ENCODE measurements around the gene MORC3. TPM values are rescaled to one million over a fixed set of nuclear protein-coding genes. Genes with fewer than 3 reads are reported as not detected.
"Not testable (repeated sequence)": the region's sequence is repeated elsewhere in the genome, so short reads cannot be mapped to it uniquely, and the experiment has no call there.

Gene MORC3
- total RNA-seq, 1 donor from 2014 or later: 26.2 TPM

GRCh38 chr21:36342581-36342980 is 22.6 kb downstream of the MORC3 start:
- H3K27me3 Mint-ChIP-seq (ENCODE audit: low read depth); H3K27ac Mint-ChIP-seq; H3K4me3 Mint-ChIP-seq (ENCODE audit: low read depth); DNase-seq (ENCODE audit: low spot score); H3K4me1 Mint-ChIP-seq (ENCODE audit: low read depth); intact Hi-C loops (cut with micrococcal nuclease); H3K9me3 Mint-ChIP-seq: not testable (repeated sequence)
- H3K36me3 Mint-ChIP-seq (ENCODE audit: low read depth): peaks cover 56% of the 10 kb centered on the region

- Mint-ChIP-seq H3K36me3 (ENCODE audit: low read depth) (peaks cover 52% of the 10 kb centered on the region), H3K27ac (no peak overlapping the region), H3K4me1 (ENCODE audit: low read depth) (peaks cover 3% of the 10 kb centered on the region), H3K4me3 (ENCODE audit: low read depth) (no peak overlapping the region), H3K9me3 (no peaks in the 10 kb centered on the region), H3K27me3 (ENCODE audit: low read depth) (no peaks in the 10 kb centered on the region)
- DNase-seq (ENCODE audit: low spot score): no peak
- intact Hi-C loops (cut with micrococcal nuclease): no loop called here
Observed at GRCh38 chr21:36344931-36345330, 24.9 kb downstream of the MORC3 start.

GRCh38 chr21:36347278-36347961 is 27.4 kb downstream of the MORC3 start:
- no peaks in the 10 kb centered on the region for H3K27me3 Mint-ChIP-seq (ENCODE audit: low read depth)
- no peak overlapping the region for H3K4me3 Mint-ChIP-seq (ENCODE audit: low read depth)
- intact Hi-C loops (cut with micrococcal nuclease): no loop called here
- peaks cover 3% of the 10 kb centered on the region for H3K4me1 Mint-ChIP-seq (ENCODE audit: low read depth)
- no peaks in the 10 kb centered on the region for H3K9me3 Mint-ChIP-seq
- H3K36me3 Mint-ChIP-seq (ENCODE audit: low read depth): peaks cover 58% of the 10 kb centered on the region
- H3K27ac Mint-ChIP-seq: no peak overlapping the region
- no peak for DNase-seq (ENCODE audit: low spot score)

- intact Hi-C loops (cut with micrococcal nuclease): no loop called here
- no peaks in the 10 kb centered on the region for H3K27me3 Mint-ChIP-seq (ENCODE audit: low read depth)
- no peak overlapping the region for H3K27ac Mint-ChIP-seq
Observed at GRCh38 chr21:36347962-36348328, 27.9 kb downstream of the MORC3 start.

GRCh38 chr21:36349315-36349714 is 29.3 kb downstream of the MORC3 start:
- no peak overlapping the region for H3K27ac Mint-ChIP-seq
- H3K27me3 Mint-ChIP-seq (ENCODE audit: low read depth): no peaks in the 10 kb centered on the region
- H3K4me1 Mint-ChIP-seq (ENCODE audit: low read depth): peaks cover 3% of the 10 kb centered on the region
- DNase-seq (ENCODE audit: low spot score): no peak
- H3K36me3 Mint-ChIP-seq (ENCODE audit: low read depth): peaks cover 60% of the 10 kb centered on the region
- intact Hi-C loops (cut with micrococcal nuclease): no loop called here
- H3K4me3 Mint-ChIP-seq (ENCODE audit: low read depth): no peak overlapping the region
- H3K9me3 Mint-ChIP-seq: no peaks in the 10 kb centered on the region

More at GRCh38 chr21:36347962-36348328, 27.9 kb downstream of the MORC3 start:
- Mint-ChIP-seq H3K36me3 (ENCODE audit: low read depth) (peaks cover 61% of the 10 kb centered on the region), H3K4me3 (ENCODE audit: low read depth) (no peak overlapping the region), H3K9me3 (no peaks in the 10 kb centered on the region), H3K4me1 (ENCODE audit: low read depth) (peaks cover 3% of the 10 kb centered on the region)
- DNase-seq (ENCODE audit: low spot score): no peak

GRCh38 chr21:36350282-36350910 is 30.4 kb downstream of the MORC3 start:
- Mint-ChIP-seq H3K4me1 (ENCODE audit: low read depth) (peaks cover 3% of the 10 kb centered on the region), H3K27me3 (ENCODE audit: low read depth) (no peaks in the 10 kb centered on the region), H3K9me3 (no peaks in the 10 kb centered on the region), H3K4me3 (ENCODE audit: low read depth) (no peak overlapping the region), H3K27ac (no peak overlapping the region), H3K36me3 (ENCODE audit: low read depth) (peaks cover 59% of the 10 kb centered on the region)
- DNase-seq (ENCODE audit: low spot score): no peak
- intact Hi-C loops (cut with micrococcal nuclease): no loop called here

GRCh38 chr21:36354918-36355680 is 35.1 kb downstream of the MORC3 start:
- Mint-ChIP-seq H3K36me3 (ENCODE audit: low read depth) (peaks cover 39% of the 10 kb centered on the region), H3K27me3 (ENCODE audit: low read depth) (no peaks in the 10 kb centered on the region), H3K27ac (no peak overlapping the region), H3K4me3 (ENCODE audit: low read depth) (no peak overlapping the region), H3K9me3 (no peaks in the 10 kb centered on the region), H3K4me1 (ENCODE audit: low read depth) (no peaks in the 10 kb centered on the region)
- no peak for DNase-seq (ENCODE audit: low spot score)
- intact Hi-C loops (cut with micrococcal nuclease): no loop called here

GRCh38 chr21:36355868-36356267 is 35.9 kb downstream of the MORC3 start:
- no peaks in the 10 kb centered on the region for H3K4me1 Mint-ChIP-seq (ENCODE audit: low read depth)
- no peak overlapping the region for H3K27ac Mint-ChIP-seq
- no peaks in the 10 kb centered on the region for H3K9me3 Mint-ChIP-seq
- H3K27me3 Mint-ChIP-seq (ENCODE audit: low read depth): no peaks in the 10 kb centered on the region
- H3K4me3 Mint-ChIP-seq (ENCODE audit: low read depth): no peak overlapping the region
- DNase-seq (ENCODE audit: low spot score): no peak
- peaks cover 41% of the 10 kb centered on the region for H3K36me3 Mint-ChIP-seq (ENCODE audit: low read depth)
- intact Hi-C loops (cut with micrococcal nuclease): no loop called here

GRCh38 chr21:36359185-36359584 is 39.2 kb downstream of the MORC3 start:
- Mint-ChIP-seq H3K36me3 (ENCODE audit: low read depth) (peaks cover 53% of the 10 kb centered on the region), H3K27ac (no peak overlapping the region), H3K4me1 (ENCODE audit: low read depth) (no peaks in the 10 kb centered on the region), H3K4me3 (ENCODE audit: low read depth) (no peak overlapping the region), H3K9me3 (no peaks in the 10 kb centered on the region), H3K27me3 (ENCODE audit: low read depth) (no peaks in the 10 kb centered on the region)
- DNase-seq (ENCODE audit: low spot score): no peak
- intact Hi-C loops (cut with micrococcal nuclease): no loop called here

- no peaks in the 10 kb centered on the region for H3K27me3 Mint-ChIP-seq (ENCODE audit: low read depth)
- no peaks in the 10 kb centered on the region for H3K9me3 Mint-ChIP-seq
Observed at GRCh38 chr21:36369064-36369685, 49.2 kb downstream of the MORC3 start.

GRCh38 chr21:36375994-36376393 is 56.0 kb downstream of the MORC3 start:
- Mint-ChIP-seq H3K27me3 (ENCODE audit: low read depth) (no peaks in the 10 kb centered on the region), H3K9me3 (no peaks in the 10 kb centered on the region), H3K36me3 (ENCODE audit: low read depth) (peaks cover 39% of the 10 kb centered on the region), H3K4me1 (ENCODE audit: low read depth) (no peaks in the 10 kb centered on the region), H3K4me3 (ENCODE audit: low read depth) (no peak overlapping the region), H3K27ac (no peak overlapping the region)
- intact Hi-C loops (cut with micrococcal nuclease): no loop called here
- no peak for DNase-seq (ENCODE audit: low spot score)

More at GRCh38 chr21:36369064-36369685, 49.2 kb downstream of the MORC3 start:
- Mint-ChIP-seq H3K36me3 (ENCODE audit: low read depth) (peaks cover 80% of the 10 kb centered on the region), H3K4me1 (ENCODE audit: low read depth) (peaks cover 1% of the 10 kb centered on the region), H3K27ac (no peak overlapping the region), H3K4me3 (ENCODE audit: low read depth) (no peak overlapping the region)
- DNase-seq (ENCODE audit: low spot score): no peak
- intact Hi-C loops (cut with micrococcal nuclease): no loop called here

GRCh38 chr21:36377391-36377842 is 57.4 kb downstream of the MORC3 start:
- no peaks in the 10 kb centered on the region for H3K27me3 Mint-ChIP-seq (ENCODE audit: low read depth)
- no peaks in the 10 kb centered on the region for H3K9me3 Mint-ChIP-seq
- H3K4me1 Mint-ChIP-seq (ENCODE audit: low read depth): peaks cover 2% of the 10 kb centered on the region
- no peak overlapping the region for H3K4me3 Mint-ChIP-seq (ENCODE audit: low read depth)
- no peak overlapping the region for H3K27ac Mint-ChIP-seq
- intact Hi-C loops (cut with micrococcal nuclease): no loop called here
- H3K36me3 Mint-ChIP-seq (ENCODE audit: low read depth): peaks cover 28% of the 10 kb centered on the region
- no peak for DNase-seq (ENCODE audit: low spot score)
